Activated effector memory CD4-positive, alpha-beta T cell treated with anti-CD3 and anti-CD28 coated beads, Interleukin-2, amount 50 U/mL, for 16 hours (primary cell): Measurements from ENCODE around the gene NPR3.

Source experiments
- DNase-seq: peaks from one replicate; pipeline ENCODE4 v3.0.0-alpha.2; 2020

NPR3 gene

DNA sequence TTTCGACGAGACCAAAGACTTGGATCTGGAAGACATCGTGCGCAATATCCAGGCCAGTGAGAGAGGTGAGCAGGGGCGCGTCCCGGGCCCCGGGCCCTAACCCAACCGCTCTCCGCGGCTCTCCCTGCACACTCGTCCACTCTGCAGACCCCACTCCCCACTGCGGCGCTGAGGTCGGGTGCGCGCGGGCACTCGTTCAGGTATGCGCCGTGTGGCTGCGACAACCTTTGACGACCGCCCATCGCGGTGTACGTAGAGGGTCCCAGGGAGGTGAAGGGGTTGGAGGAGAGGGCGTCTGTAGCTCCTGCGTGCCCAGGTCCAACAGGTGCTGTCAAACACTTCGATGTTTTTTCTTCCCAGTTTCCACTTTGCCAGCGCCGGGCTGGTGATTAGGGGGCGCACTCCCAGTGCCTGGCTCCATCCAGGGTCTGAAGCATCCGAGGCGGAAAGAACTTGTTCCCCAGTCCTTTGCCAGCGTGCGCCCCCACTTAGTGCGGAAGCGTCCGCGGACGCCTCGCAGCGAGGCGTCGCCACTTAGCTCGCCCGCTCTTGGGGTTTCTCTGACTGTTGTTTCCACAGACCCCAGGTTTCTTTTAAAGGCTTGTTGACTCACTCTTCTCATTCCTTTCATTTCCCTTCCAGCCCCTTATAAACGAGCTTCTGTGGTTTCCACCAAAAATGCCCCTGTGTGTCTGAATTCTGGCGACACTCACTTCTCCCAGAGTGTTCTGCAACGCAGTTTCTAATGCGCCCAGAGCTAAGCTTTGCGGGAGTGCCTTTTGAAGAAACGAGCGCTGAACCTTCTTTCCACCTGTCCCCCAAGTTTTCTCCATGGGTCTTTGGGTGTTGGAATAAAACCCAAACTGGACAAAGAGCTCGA is 1.6 kb downstream of the NPR3 start:
- DNase-seq: no peak

DNA sequence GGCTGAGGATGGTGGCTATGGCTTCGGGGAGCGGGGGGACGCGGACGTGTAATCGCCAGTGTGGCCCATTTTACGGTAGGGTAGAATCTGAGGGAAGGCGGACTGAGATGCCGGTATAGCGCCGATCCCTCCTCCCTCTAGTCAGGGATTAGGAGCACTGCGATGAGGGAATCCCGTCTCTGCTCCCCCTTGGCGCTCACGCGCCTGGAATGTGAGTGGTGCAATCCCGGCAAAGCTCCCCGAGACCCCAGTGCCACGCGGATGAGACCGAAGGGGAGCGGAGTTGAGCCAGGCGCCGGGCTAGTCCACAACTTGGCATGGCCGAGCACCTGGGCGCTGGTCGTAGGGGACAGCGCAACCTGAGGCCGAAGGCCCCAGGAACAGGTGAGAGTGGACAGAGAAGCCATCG is 2.2 kb downstream of the NPR3 start:
- no peak for DNase-seq

DNA sequence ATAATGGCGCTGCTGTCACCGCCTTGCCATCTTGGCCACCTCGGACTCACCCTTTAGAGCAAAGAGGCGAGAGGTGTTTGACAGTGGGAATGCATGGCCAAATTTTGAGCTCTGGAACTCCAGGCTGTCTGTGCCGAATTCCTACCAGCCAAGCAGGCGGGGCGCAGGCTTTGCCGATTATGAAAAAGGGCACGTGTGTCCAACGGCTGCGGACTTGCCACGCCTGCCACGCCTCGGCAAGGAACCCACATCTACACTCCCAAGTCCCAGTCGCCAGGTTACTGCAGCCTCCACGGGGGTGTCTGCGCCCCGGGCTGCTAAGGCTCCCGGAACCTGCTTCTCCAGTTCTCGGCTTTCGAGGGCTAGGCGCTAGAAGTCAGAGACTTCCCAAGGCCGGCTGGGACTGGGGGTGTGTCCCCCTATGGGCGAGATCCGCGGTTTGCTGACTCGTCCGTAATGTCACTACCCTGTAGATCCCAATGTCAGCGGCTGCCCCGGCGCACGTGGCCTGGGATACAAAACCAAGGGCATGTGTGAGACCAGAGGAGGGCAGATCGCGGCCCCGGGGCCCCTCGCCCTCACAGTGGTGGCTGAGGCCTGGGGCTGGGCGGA is 2.8 kb downstream of the NPR3 start:
- DNase-seq: no peak

DNA sequence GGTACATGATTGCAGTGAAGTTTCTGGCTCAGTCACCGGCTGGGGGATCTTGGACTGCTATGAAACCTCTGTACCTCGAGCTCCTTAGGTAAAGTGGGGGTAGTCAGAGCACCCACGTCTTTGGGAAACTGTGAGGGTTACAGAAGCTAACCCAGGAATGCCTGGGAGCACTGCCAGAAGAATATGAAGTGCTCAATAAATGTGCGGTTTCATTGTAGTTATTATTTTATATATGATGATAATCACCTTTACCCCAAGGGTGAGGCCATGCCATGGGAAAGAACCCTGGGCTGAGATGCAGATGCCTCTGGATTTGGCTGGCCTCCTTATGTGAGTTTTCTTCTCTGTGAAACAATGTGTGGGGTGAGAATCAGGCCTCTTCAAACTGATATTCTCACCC is 3.7 kb downstream of the NPR3 start:
- DNase-seq: no peak

DNA sequence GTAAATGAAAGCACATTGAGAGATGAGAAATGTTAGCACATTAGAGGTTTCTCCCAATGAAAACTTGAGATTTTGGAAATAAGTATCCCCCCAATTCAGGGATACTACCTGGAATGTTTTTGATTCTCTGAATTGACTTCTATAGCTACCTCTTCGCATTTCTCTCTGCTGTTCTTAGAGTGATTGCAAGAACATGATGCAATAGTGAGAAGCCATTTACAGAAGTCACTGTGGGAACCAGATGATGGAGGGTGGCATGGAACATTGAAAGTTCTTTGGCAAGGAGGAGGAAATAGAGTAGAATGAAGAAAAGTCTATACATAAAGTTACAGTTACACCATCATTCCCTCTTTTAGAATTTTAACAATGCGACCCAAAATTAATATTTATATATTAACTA is 9.2 kb downstream of the NPR3 start:
- no peak for DNase-seq

DNA sequence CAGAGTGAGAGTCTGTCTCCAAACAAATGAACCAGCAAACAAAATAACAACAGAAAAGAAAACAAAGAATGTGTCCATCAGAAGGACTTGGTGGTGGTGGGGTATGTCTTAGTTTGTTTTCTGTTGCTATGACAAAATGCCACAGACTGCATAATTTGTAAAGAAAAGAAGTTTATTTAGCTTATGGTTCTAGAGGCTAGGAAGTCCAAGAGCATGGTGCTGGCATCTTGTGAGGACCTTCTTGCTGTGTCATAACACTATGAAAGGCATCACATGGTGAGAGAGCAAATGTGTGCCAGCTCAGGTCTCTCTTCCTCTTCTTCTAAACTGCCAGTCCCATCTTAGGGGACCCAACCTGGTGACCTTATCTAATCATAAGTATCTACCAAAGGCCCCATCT is 10.5 kb downstream of the NPR3 start:
- no peak for DNase-seq

DNA sequence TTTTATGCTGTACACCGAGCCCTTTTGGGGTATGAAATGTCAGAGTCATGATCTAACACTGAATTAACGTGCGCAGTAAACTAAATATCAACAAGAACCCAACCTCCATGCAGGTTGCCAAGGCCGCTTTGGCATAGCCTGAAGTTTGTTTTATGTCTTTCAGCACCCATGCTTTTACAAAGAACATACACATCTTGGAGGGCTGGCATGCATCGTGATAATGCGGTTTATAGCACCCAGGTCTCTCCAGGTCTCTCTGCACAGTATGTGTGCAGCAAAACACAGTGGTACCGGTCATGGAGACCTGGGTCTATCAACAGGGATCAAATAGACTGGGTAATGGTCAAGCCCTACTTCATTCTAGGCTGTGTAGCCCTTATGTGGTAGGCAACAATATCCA is 11.8 kb downstream of the NPR3 start:
- no peak for DNase-seq

DNA sequence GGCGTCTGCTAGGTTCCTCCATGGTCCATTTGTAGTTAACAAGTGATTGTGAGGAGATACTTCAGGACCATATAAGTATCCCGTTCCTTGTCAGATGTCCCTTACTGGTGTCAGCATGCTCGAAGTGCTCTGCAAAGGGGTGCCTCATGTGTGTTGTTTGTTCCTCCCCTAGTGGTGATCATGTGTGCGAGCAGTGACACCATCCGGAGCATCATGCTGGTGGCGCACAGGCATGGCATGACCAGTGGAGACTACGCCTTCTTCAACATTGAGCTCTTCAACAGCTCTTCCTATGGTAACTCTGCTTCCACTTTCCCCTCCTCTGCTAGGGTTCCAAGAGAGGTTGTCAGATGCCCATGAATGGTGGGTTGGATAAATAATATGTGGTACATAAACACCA is 13.4 kb downstream of the NPR3 start:
- DNase-seq: no peak

DNA sequence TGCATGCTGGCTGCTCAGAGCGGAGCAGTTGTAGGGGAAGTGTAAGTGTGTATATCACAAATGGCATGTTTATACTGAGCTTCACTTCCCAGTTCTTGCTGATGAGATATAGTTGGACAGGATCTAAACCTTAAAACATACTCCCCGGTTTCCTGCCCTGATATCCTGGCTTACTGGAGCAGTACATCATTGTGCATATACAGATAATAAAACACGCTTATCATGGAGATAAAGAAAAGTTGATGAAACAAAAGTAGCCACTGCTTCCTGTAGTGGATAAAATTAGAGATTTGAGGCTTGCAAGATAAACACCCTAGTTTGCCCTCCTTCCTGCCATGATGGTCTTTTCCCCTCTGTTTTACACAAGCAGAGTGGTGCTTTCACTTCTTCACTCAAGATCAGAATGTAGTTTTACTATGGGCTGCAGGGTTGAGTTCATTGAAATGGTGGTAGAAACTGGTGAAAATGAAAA is 15.0 kb downstream of the NPR3 start:
- DNase-seq: no peak

DNA sequence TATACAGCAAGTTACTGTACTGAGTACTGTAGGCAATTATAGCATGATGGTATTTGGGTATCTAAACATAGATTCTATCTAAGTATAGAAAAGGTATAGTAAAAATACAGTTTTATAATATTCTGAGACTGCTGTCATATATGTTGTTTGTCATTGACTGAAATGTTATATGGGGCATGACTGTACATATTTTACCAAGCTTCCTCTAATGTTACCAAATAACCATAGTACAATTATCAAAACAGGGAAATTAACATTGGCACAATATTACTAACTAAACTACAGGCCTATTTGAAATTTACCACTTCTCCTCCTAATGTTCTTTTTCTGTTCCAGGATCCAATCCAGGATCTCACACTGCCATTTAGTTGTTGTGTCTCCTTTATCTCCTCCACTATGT is 18.5 kb downstream of the NPR3 start:
- no peak for DNase-seq

DNA sequence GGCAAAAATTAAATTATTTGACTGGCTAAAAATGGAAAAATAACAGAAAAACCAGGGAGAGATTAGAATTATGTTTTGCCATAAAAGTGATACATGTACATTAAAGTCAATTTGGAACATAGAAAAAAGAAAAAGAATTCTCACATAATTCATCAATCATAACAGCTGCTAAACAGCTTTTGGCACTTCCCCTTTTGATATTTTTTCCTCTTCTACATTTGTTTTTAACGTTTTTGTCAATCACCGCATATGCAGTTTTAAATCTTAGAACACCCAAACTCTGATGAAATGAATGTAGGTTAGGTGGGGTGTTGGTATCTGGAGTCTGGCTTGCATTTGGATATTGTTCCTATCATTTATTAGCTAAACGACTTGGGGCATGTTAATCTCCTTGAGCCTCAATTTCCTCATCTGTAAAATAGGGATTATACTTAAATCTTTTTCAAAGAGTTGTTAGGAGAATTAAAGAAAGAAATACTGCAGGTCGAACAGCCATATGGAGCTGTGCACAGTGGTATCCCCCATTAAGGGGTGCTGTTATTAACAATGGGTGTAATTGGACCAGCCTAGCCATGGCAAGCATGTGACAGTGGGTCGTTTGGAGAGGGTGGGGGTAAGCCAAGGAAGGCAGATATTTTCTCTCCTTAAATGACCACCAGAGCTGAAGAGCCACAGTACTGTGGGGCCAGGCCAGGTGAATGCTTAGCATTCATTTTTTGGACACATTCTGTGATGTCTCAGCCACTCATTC is 22.6 kb downstream of the NPR3 start:
- no peak for DNase-seq

DNA sequence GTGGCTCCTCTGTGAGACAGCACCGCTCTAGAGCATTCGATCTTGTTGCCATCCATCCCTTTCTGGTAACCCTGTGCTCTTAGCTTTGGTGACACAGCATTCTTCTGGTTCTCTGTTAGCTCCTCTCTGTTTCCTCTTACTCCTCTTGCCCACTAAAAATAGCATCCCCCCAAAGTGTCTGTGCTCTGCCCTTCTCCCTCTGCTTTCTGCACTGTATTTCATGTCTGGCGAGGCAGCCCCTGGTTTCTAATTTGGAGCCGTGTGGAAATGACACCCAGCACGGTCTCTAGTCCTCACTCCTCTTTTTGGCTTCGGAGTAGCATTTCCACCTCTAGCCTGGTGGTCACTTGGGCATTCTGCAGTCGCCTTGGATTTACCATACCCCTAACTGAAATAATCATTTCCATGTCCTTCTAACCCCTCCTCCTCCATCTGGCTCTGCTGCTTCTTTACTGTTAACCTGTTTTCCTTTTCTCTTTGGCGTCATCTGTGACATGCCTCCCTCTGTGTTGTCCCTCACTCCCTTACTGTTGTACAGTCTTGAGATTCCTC is 23.8 kb downstream of the NPR3 start:
- DNase-seq: no peak

DNA sequence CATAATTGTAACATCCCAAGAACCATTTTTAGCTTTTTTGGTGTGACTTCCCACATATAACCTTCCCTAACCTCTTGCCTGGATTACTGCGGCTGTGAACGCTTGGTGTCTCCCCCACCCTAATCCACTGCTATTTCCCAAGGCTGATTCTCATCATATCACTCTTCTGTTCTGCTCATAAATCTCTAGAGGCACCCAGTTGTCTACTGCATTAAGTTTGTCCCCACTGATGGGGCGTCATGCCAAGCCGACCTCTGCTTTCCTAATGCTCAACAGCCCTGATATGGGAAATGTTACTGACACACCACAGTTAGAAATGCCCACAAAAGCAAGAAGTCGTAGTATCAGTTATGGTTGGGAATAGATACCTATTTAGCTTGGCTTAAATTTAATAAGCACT is 24.4 kb downstream of the NPR3 start:
- no peak for DNase-seq

DNA sequence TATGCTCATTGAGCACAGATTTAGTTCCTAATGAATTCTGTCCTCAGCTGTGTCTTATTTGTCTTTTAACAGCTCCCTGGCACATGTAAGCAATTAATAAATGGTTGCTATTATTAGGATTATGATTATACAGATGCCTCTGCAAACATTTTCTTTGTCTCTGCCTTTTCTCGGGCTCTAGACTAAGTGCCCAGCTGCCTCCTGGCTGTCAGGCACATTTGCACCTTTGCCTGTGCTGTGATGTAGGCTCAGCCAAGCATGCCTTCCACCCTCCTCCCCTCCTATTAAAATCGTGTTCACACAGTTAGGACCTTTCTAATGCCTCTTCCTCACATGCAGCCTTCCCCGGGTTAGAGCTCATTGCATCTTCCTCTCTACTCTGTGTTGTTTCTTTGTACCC is 25.7 kb downstream of the NPR3 start:
- DNase-seq: no peak

DNA sequence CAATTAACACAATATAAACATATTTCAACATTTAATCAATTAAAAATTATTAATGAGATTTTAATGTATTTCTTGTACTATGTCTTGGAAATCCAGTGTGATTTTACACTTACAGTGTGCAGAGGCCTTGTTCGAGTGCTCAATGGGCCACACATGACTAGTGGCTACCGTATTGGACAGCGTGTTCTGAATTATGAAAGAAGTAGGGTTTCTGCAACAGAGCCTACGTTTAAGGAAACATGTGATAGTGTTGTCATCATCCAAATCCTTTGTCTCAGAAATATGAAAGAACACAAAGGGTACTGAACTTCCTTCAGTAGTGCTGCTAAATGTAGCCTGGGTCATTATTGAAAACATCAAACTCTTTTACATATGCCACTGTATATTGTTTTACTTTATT is 29.5 kb downstream of the NPR3 start:
- DNase-seq: no peak

DNA sequence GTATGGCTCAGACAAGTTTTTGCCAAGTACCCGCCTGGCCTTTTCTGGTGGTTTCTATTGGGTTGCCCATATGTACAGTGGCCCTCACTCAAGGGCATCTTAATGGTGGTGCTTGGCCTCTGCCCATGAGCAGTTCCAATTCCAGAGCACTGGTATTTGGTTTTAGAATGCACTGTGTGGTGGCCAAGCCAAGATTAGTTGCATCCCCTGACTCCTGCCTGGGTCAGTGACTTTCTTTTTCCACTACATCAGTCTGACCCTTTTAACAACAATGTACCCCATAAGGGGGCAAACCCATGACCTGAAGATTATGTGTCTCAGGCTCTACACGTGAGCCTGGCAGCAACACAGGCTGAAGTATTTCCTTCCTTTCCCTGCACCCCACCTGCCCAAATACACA is 34.2 kb downstream of the NPR3 start:
- DNase-seq: no peak

DNA sequence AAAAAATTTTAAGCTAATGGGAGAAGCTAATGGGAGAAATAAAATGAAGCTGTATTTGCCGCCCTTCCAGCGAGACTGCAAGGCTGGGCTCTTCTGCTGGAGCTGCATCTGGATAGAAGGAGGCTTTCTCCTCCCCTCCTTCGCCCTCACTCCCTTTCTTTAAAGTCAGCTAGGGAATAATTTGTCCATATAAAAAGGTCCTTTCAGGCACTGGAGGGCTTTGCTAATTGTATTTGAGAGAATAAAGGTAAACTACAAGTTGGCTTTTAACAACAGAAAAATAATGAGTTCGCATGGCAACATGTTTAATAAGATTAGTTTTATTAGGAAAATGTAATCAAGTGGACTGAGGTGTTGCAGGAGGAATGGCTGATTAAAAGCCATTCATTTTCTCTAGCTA is 41.3 kb downstream of the NPR3 start:
- DNase-seq: no peak

DNA sequence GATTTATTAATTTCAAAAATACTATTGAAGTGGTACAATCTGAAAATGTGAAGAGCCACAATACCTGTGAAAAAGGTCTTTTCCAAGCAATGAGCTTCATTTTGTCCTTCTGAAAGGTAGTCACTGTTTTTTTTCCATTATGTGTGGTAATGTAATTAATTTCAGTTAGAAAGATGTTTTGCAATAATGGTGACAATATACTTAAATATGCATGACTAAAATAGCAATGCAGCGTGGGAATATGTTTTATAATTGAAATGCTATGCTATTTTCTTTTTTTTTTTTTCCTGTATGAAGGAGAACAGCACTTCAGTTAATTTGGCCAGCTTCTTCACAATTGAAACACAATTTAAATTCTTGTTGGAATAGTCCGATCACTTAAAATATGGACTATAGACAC is 41.9 kb downstream of the NPR3 start:
- DNase-seq: no peak

DNA sequence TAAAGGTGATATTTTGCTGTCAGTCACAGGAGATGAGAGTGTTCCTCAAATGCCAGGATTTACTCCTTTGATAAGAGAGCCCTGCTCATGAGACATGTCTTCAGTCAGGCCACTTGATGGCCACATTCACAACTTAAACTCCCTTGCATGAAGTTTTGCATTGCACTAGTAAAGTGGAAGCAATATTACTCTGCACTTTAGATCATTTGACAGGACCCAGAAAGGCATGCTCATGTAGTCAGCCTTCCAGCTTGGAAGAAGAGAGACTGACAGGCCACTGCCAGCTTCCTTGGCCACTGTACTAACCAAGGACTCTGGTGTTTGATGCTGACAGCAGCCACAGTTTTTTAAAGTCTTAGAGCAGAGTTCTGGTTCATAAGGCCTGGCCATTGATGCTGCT is 42.6 kb downstream of the NPR3 start:
- DNase-seq: no peak

DNA sequence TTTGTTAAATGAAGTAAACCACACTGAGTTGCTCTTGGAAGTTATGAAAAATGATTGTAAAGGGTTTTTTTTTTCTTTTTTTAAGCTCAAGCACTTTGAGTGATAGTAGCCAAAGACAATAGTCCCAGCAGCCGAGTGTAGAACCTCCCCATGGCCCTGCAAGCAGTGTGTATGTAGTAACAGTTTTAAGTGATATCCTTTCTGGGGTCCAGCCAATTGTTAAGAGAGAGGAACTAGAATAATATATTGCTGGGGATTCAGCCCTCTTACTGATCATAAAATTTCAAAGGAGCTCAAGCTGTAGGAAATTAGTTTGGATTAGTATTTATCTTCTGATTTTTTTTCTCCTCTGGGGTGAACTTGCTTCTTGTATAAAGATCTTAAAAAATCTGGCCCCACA is 43.2 kb downstream of the NPR3 start:
- DNase-seq: no peak

DNA sequence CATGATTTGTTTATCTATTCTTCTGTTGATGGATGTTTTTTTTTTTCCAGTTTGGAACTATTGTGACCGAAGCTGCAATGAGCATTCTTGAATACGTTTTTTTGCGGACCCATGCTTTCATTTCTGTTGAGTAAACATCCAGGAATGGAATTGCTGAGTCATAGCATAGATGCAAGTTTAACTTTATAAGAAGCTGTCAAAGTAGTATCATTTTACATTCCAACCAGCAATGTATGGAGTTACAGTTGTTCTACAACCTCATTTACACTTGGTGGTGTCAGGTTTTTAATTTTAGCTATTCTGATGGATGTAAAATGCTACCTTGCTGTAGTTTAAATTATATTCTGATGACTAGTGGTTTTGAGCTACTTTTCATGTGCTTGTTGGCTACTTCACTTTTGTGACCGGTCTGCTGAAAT is 49.0 kb downstream of the NPR3 start:
- no peak for DNase-seq

DNA sequence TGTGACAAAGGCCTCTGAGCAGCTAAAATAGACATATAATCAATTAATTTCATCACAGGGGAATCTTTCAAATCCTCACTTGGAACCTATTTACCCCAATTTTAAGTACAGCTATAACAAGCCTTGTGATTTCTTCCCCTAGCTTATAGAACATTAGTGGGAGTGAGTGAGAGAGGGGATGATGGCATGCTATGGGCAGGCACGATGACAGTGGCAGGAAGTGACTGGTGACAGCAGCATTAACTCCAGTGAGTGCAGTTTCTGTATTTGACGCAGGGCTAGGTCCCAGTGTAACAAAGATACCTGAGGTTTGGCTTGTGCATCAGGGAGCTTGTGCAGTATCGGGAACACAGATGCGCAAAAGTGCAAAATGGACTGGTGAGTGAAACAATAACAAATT is 54.1 kb downstream of the NPR3 start:
- DNase-seq: no peak

DNA sequence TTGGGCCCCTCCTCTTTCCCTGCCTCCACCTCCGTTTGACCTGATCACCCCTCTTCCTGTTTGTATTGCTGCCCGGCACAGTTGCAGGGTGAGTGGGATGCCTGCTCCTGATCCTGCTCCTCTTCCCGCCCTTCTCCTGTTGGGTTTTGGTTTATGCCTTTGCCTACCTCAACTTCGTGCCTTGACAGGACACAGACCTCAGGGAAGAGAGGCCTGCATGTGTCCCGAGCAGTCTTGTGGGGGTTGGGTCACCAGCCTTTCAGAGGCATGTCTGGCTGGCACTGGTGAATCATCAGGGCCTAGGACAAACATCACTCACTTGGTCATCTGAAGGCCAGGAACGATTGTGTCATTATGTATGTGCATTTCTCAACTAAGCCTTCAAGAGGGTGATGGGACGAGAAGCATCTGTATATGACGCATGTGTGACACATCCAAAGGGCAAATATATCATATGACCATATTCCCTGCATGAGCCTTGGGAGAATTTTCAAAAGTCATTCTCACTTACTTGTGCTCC is 56.9 kb downstream of the NPR3 start:
- DNase-seq: no peak
